ENCODE data around the gene THBS1.

DNA sequence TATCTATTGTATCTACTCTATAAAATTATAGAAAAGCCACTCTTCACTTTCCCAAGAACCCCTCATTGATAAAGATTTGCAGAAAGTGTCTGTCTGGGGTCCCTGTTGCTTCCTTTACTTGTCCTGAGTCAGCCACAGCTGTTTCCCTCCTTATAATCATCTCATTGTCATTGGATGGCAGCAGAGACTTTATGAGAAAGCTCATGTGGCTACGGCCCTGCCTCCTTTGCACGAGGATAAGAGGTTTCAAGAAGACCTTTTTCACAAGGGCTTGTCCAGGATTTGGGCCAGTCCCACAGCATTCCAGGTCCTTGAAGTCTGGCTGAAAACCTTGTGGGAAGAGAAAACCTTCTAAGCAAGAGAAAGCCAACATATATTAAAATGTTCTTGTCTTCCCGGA, 41.9 kb upstream of the THBS1 start:
- TF ChIP-seq, protein P1, sequence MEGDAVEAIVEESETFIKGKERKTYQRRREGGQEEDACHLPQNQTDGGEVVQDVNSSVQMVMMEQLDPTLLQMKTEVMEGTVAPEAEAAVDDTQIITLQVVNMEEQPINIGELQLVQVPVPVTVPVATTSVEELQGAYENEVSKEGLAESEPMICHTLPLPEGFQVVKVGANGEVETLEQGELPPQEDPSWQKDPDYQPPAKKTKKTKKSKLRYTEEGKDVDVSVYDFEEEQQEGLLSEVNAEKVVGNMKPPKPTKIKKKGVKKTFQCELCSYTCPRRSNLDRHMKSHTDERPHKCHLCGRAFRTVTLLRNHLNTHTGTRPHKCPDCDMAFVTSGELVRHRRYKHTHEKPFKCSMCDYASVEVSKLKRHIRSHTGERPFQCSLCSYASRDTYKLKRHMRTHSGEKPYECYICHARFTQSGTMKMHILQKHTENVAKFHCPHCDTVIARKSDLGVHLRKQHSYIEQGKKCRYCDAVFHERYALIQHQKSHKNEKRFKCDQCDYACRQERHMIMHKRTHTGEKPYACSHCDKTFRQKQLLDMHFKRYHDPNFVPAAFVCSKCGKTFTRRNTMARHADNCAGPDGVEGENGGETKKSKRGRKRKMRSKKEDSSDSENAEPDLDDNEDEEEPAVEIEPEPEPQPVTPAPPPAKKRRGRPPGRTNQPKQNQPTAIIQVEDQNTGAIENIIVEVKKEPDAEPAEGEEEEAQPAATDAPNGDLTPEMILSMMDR (IDR thresholded peaks at IDR 0.05; ENCODE audit: poor library complexity) = no peak
- TF ChIP-seq EZH2phosphoT487 (IDR thresholded peaks at IDR 0.05; ENCODE audit: low read depth, severe bottlenecking, unreplicated experiment) = no peak
- TF ChIP-seq EZH2 (IDR thresholded peaks at IDR 0.05; ENCODE audit: borderline replicate concordance) = no peak
